HG02571 (cell line): Measurements from ENCODE around the gene QKI.

Experiments
- ATAC-seq: cut with Tn5 transposase; IDR thresholded peaks from one replicate; pipeline ENCODE4 v1.9.1; 2021; ENCODE audit warnings: mild to moderate bottlenecking, moderate library complexity; ENCODE audit not compliant: unreplicated experiment

Gene QKI

GRCh38 chr6:163605385-163606097 is 191.0 kb downstream of the QKI start:
- ATAC-seq = no peak

GRCh38 chr6:163607792-163608191 is 193.3 kb downstream of the QKI start:
- ATAC-seq = no peak

GRCh38 chr6:163608204-163608644 is 193.7 kb downstream of the QKI start:
- no peak for ATAC-seq

GRCh38 chr6:163612200-163612599 is 197.7 kb downstream of the QKI start:
- ATAC-seq = no peak

- no peak for ATAC-seq
Observed at GRCh38 chr6:163613025-163613424, 198.5 kb downstream of the QKI start.

GRCh38 chr6:163613668-163614067 is 199.2 kb downstream of the QKI start:
- no peak for ATAC-seq

GRCh38 chr6:163616452-163616851 is 201.9 kb downstream of the QKI start:
- ATAC-seq = no peak

- ATAC-seq = no peak
Observed at GRCh38 chr6:163617549-163617948, 203.0 kb downstream of the QKI start.

- no peak for ATAC-seq
Observed at GRCh38 chr6:163620101-163620500, 205.6 kb downstream of the QKI start.

GRCh38 chr6:163620670-163621330 is 206.3 kb downstream of the QKI start:
- ATAC-seq = no peak

GRCh38 chr6:163625265-163625664 is 210.7 kb downstream of the QKI start:
- no peak for ATAC-seq

GRCh38 chr6:163626073-163626867 is 211.8 kb downstream of the QKI start:
- ATAC-seq = no peak

- ATAC-seq = no peak
Observed at GRCh38 chr6:163627274-163628062, 212.9 kb downstream of the QKI start.
